H1 (cell line): ENCODE data around the gene ZNF423. TPM values are rescaled to one million over a fixed set of nuclear protein-coding genes. Genes with fewer than 3 reads are reported as not detected.
A peak's percentile ranks its signal among the peaks of the same experiment; 100 is the strongest.

Source experiments
- CTCF ChIA-PET: fragments of 300-600 bp; sonication (Branson Sonifier 250); formaldehyde crosslinking; loops from one replicate; lab custom pipeline; 2021; ENCODE audit not compliant: partially characterized antibody; lab: Charles Lee
- POLR2A ChIA-PET: fragments of 300-600 bp; sonication (Branson Sonifier 250); formaldehyde crosslinking; loops from one replicate; lab custom pipeline; 2021; ENCODE audit warnings: inconsistent platforms; ENCODE audit not compliant: partially characterized antibody; lab: Charles Lee
- DNase-seq, 2 experiments: peaks; one replicate each; pipeline versions ENCODE4 v3.0.0 to v3.0.0-alpha.2; 2010 to 2022; ENCODE audit warnings: low spot score in 2 of 2, low read depth in 1 of 2, mixed read lengths in 1 of 2
- FAIRE-seq: peaks from 2 replicates; lab custom pipeline; 2011; peaks lifted over from hg19 to GRCh38; lab: Jason Lieb, UNC
- H2AFZ ChIP-seq: 2 replicates; pipeline ENCODE4 v1.8.1; 2012; ENCODE audit warnings: low read length, inconsistent platforms
- H2AK5ac ChIP-seq: 2 replicates; pipeline ENCODE4 v1.6.1; 2013; ENCODE audit warnings: low read depth, low read length
- H2BK120ac ChIP-seq: replicated peaks from 2 replicates; pipeline ENCODE3; 2013; ENCODE audit warnings: low read depth, low read length, inconsistent platforms
- H2BK12ac ChIP-seq: 2 replicates; pipeline ENCODE4 v1.6.1; 2013; ENCODE audit warnings: low read depth, low read length
- H2BK15ac ChIP-seq: 2 replicates; pipeline ENCODE4 v1.6.1; 2013; ENCODE audit warnings: low read length
- H2BK20ac ChIP-seq: 2 replicates; pipeline ENCODE4 v1.6.1; 2013; ENCODE audit warnings: low read length
- H2BK5ac ChIP-seq: 2 replicates; pipeline ENCODE4 v1.6.1; 2013; ENCODE audit warnings: low read depth, low read length
- H3K14ac ChIP-seq: 2 replicates; pipeline ENCODE4 v1.6.1; 2013; ENCODE audit warnings: inconsistent platforms; ENCODE audit not compliant: insufficient read length
- H3K18ac ChIP-seq: 2 replicates; pipeline ENCODE4 v1.6.1; 2013; ENCODE audit warnings: low read length; ENCODE audit errors: extremely low read depth
- H3K23ac ChIP-seq: 2 replicates; pipeline ENCODE4 v1.6.1; 2013; ENCODE audit warnings: inconsistent platforms; ENCODE audit not compliant: insufficient read length
- H3K23me2 ChIP-seq: 2 replicates; pipeline ENCODE4 v1.6.1; 2013; ENCODE audit warnings: low read depth, low read length
- H3K27ac ChIP-seq: 2 replicates; pipeline ENCODE4 v1.6.1; 2011; ENCODE audit warnings: low read depth, low read length, inconsistent platforms
- H3K27me3 ChIP-seq, 4 experiments: replicated peaks in 1 of 4; 1 replicate in 1 of 4; 2 replicates in 3 of 4; pipeline versions ENCODE4 v1.6.1 to v1.8.1; 2011 to 2013; ENCODE audit warnings: low read length in 3 of 4, mild to moderate bottlenecking in 3 of 4, inconsistent platforms in 2 of 4, mixed read lengths in 2 of 4, moderate library complexity in 1 of 4; ENCODE audit not compliant: control insufficient read depth in 3 of 4, insufficient read depth in 3 of 4; ENCODE audit errors: extremely low read depth in 1 of 4
- H3K36me3 ChIP-seq, 4 experiments: 2 replicates each; pipeline versions ENCODE4 v1.6.1 to v1.8.1; 2011 to 2013; ENCODE audit warnings: mild to moderate bottlenecking in 4 of 4, low read length in 3 of 4, moderate library complexity in 2 of 4, control low read depth in 1 of 4, inconsistent platforms in 1 of 4; ENCODE audit not compliant: insufficient read depth in 4 of 4, control insufficient read depth in 2 of 4
- H3K4ac ChIP-seq: replicated peaks from 2 replicates; pipeline ENCODE3; 2013; ENCODE audit warnings: low read length, low read depth, mixed read lengths, inconsistent platforms; ENCODE audit not compliant: insufficient read length
- H3K4me1 ChIP-seq, 4 experiments: replicated peaks in 1 of 4; 1 replicate in 1 of 4; 2 replicates in 3 of 4; pipeline versions ENCODE4 v1.6.1 to v1.8.1; 2011 to 2013; ENCODE audit warnings: low read length in 3 of 4, inconsistent platforms in 2 of 4, mixed read lengths in 1 of 4; ENCODE audit not compliant: insufficient read depth in 4 of 4, control insufficient read depth in 3 of 4
- H3K4me2 ChIP-seq, 2 experiments: 2 replicates each; pipeline versions ENCODE4 v1.6.1 to v1.8.1; 2011 to 2013; ENCODE audit warnings: low read depth in 2 of 2, low read length in 2 of 2, control low read depth in 1 of 2, inconsistent platforms in 1 of 2, mild to moderate bottlenecking in 1 of 2; ENCODE audit not compliant: insufficient read depth in 1 of 2
- H3K4me3 ChIP-seq, 4 experiments: fragments of 200-600, 300-600 bp in 1 of 4; sonication (generic), shearing (Covaris generic), sonication (Bioruptor Twin) in 1 of 4; 2 replicates each; pipeline versions ENCODE4 v1.5.1 to v1.8.1; 2011 to 2016; ENCODE audit warnings: low read length in 4 of 4, low read depth in 3 of 4, control low read depth in 2 of 4, inconsistent platforms in 2 of 4, mild to moderate bottlenecking in 2 of 4, mixed read lengths in 1 of 4, moderate library complexity in 1 of 4; ENCODE audit not compliant: insufficient read depth in 2 of 4; ENCODE audit errors: extremely low read depth in 1 of 4
- H3K56ac ChIP-seq: replicated peaks from 2 replicates; pipeline ENCODE3; 2013; ENCODE audit warnings: low read depth, mild to moderate bottlenecking, mixed read lengths, low read length, inconsistent platforms; ENCODE audit not compliant: insufficient read length
- H3K79me1 ChIP-seq: 2 replicates; pipeline ENCODE4 v1.6.1; 2013; ENCODE audit warnings: low read depth, low read length, control low read depth
- H3K79me2 ChIP-seq, 2 experiments: 2 replicates each; pipeline versions ENCODE4 v1.6.1 to v1.8.1; 2012 to 2013; ENCODE audit warnings: low read length in 2 of 2, mild to moderate bottlenecking in 2 of 2, inconsistent platforms in 1 of 2; ENCODE audit not compliant: insufficient read depth in 2 of 2, control insufficient read depth in 1 of 2
- H3K9ac ChIP-seq, 4 experiments: replicated peaks in 1 of 4; 1 replicate in 1 of 4; 2 replicates in 3 of 4; pipeline versions ENCODE4 v1.6.1 to v1.8.1; 2011 to 2013; ENCODE audit warnings: low read depth in 3 of 4, low read length in 3 of 4, control low read depth in 2 of 4, mild to moderate bottlenecking in 2 of 4, moderate library complexity in 2 of 4, inconsistent platforms in 1 of 4; ENCODE audit errors: extremely low read depth in 1 of 4
- H3K9me3 ChIP-seq, 2 experiments: 2 replicates each; pipeline versions ENCODE4 v1.6.1 to v1.8.1; 2012 to 2013; ENCODE audit warnings: mild to moderate bottlenecking in 2 of 2, moderate library complexity in 2 of 2, control low read depth in 1 of 2, inconsistent platforms in 1 of 2, low read depth in 1 of 2, low read length in 1 of 2, mixed read lengths in 1 of 2; ENCODE audit not compliant: insufficient read depth in 2 of 2
- H4K20me1 ChIP-seq, 2 experiments: replicated peaks in 1 of 2; 2 replicates each; pipeline versions ENCODE3 to v1.8.1; 2011 to 2013; ENCODE audit warnings: inconsistent platforms in 2 of 2, low read length in 2 of 2, mild to moderate bottlenecking in 1 of 2; ENCODE audit not compliant: insufficient read depth in 2 of 2, control insufficient read depth in 1 of 2
- H4K5ac ChIP-seq: 2 replicates; pipeline ENCODE4 v1.6.1; 2013; ENCODE audit warnings: low read length, low read depth, mixed read lengths, inconsistent platforms; ENCODE audit not compliant: insufficient read length
- H4K8ac ChIP-seq: 2 replicates; pipeline ENCODE4 v1.8.0; 2013; ENCODE audit warnings: mild to moderate bottlenecking, moderate library complexity, low read length, inconsistent platforms; ENCODE audit not compliant: insufficient read depth; ENCODE audit errors: extremely low read depth
- H4K91ac ChIP-seq: replicated peaks from 2 replicates; pipeline ENCODE3; 2013; ENCODE audit warnings: low read length, mixed read lengths, inconsistent platforms; ENCODE audit not compliant: insufficient read length
- CBX8 ChIP-seq: fragments of 300-800, 300-1000 bp; sonication (generic); IDR thresholded peaks from 2 replicates; pipeline ENCODE4 v1.7.1; 2016; ENCODE audit warnings: low read depth, low read length, borderline replicate concordance
- EP300 ChIP-seq, 2 experiments: IDR thresholded peaks; 1 replicate in 1 of 2; 2 replicates in 1 of 2; pipeline ENCODE4 v1.6.1; 2011 to 2012; ENCODE audit warnings: low read depth in 2 of 2, low read length in 2 of 2, mild to moderate bottlenecking in 2 of 2, borderline replicate concordance in 1 of 2, inconsistent platforms in 1 of 2, moderate library complexity in 1 of 2
- HDAC2 ChIP-seq, 2 experiments: fragments of 300-600 bp in 1 of 2; sonication (generic) in 1 of 2; IDR thresholded peaks; 2 replicates each; pipeline ENCODE4 v1.6.1; 2011 to 2012; ENCODE audit warnings: low read depth in 2 of 2, low read length in 2 of 2, mild to moderate bottlenecking in 2 of 2, moderate library complexity in 2 of 2, borderline replicate concordance in 1 of 2, inconsistent platforms in 1 of 2
- JUN ChIP-seq: IDR thresholded peaks from 2 replicates; pipeline ENCODE4 v1.6.1; 2011; ENCODE audit warnings: low read depth, mild to moderate bottlenecking, improper control_type of control experiment, low read length
- NRF1 ChIP-seq: IDR thresholded peaks from 2 replicates; pipeline ENCODE4 v1.6.1; 2011; ENCODE audit warnings: mild to moderate bottlenecking, low read depth, low read length, improper control_type of control experiment
- POU5F1 ChIP-seq: IDR thresholded peaks from 2 replicates; pipeline ENCODE4 v1.6.1; 2011; ENCODE audit warnings: low read depth, mild to moderate bottlenecking, low read length, moderate library complexity
- SRF ChIP-seq: IDR thresholded peaks from 2 replicates; pipeline ENCODE4 v1.6.1; 2011; ENCODE audit warnings: mild to moderate bottlenecking, low read depth, low read length, moderate library complexity
- SUZ12 ChIP-seq: fragments of 200-600 bp; sonication (generic); IDR thresholded peaks from 2 replicates; pipeline ENCODE4 v1.6.1; 2012; ENCODE audit warnings: mild to moderate bottlenecking, inconsistent platforms, low read length, moderate library complexity, mixed read lengths
- TBP ChIP-seq: IDR thresholded peaks from 2 replicates; pipeline ENCODE4 v1.6.1; 2011; ENCODE audit warnings: low read depth, low read length, improper control_type of control experiment
- TCF12 ChIP-seq: IDR thresholded peaks from 2 replicates; pipeline ENCODE4 v1.6.1; 2011; ENCODE audit warnings: low read depth, mild to moderate bottlenecking, low read length
- WGBS, 2 experiments: shearing (Covaris generic) in 1 of 2; methylation state at CpG; one replicate each; pipeline versions ENCODE4 v1.1.6 to v1.1.7; 2013 to 2015; ENCODE audit warnings: low lambda C conversion rate in 2 of 2, mixed read lengths in 2 of 2, inconsistent platforms in 1 of 2, low coverage in 1 of 2, missing lambda C conversion rate in 1 of 2; ENCODE audit not compliant: insufficient replicate concordance in 2 of 2, insufficient coverage in 1 of 2, insufficient read length in 1 of 2; ENCODE audit errors: extremely low coverage in 1 of 2, missing lambda C conversion rate in 1 of 2; 5-methylcytosine and 5-hydroxymethylcytosine counted together
- polyA plus RNA-seq, 7 experiments: library from polyadenylated mRNA; depleted of rRNA in 3 of 7; stranded (reverse) in 5 of 7; unstranded in 2 of 7; fragments of >200 nt in 5 of 7; fragments of 200-250 nt in 2 of 7; gene quantifications; 1 replicate in 5 of 7; 2 replicates in 1 of 7; 4 replicates in 1 of 7; pipeline versions ENCODE4 v1.2.1 to v1.2.3, GENCODE V29; 2011 to 2013; ENCODE audit warnings: missing spikeins in 2 of 7, mixed read lengths in 2 of 7
- total RNA-seq: library from RNA; stranded (reverse); fragmentation: NEBNext Ultra II Directional; extraction: Animal tissue kit (Norgen Biotek cat#: 25700); gene quantifications from 2 replicates; pipeline ENCODE4 v1.2.1, GENCODE V29; 2021
- TF ChIP-seq, protein P1 (sequence below): IDR thresholded peaks from 2 replicates; pipeline ENCODE4 v1.6.1; 2011; ENCODE audit warnings: low read length, improper control_type of control experiment

The ZNF423 gene
- total and polyA plus RNA-seq, 2 of the 8 experiments (the other 6 are each of a cell fraction or from before 2014, with no cell fraction given) = 38.2 to 52.3 TPM

GRCh38 chr16:49821156-49821555 is 34.8 kb downstream of the ZNF423 start:
- H2BK120ac ChIP-seq = no peak overlapping the region
- peaks cover 3% of the 10 kb centered on the region; the same call in 1 of the 2 replicates for H3K23me2 ChIP-seq
- no peak overlapping the region; a peak in 1 of 4 replicates for H3K4me2 ChIP-seq
- no peak overlapping the region for H3K4ac ChIP-seq
- FAIRE-seq = no peak
- H3K14ac ChIP-seq = no peak overlapping the region
- ChIA-PET CTCF (interaction anchor here (1.1 to 3.6 kb wide), 5 partner anchors 11 to 56 kb away, joined by 3 to 17 read pairs (median 5); no protein-coding TSS in a partner anchor), POLR2A (interaction anchor here (1.3 to 1.6 kb wide), 3 partner anchors 9 to 47 kb away, joined by 3 to 5 read pairs (median 4); no protein-coding TSS in a partner anchor)
- H2BK20ac ChIP-seq = no peak overlapping the region
- no peak overlapping the region for H4K91ac ChIP-seq
- no peak for DNase-seq
- H3K27me3 ChIP-seq = no peaks in the 10 kb centered on the region
- H2BK5ac ChIP-seq = peak overlapping the region; percentile 71; the same call in 1 of the 2 replicates
- H4K20me1 ChIP-seq = peaks cover 8 to 9% of the 10 kb centered on the region in 2 experiments
- no peak overlapping the region for H3K4me3 ChIP-seq
- no peak overlapping the region for H2AK5ac ChIP-seq
- no peak overlapping the region for H4K5ac ChIP-seq
- peaks cover 8% of the 10 kb centered on the region; the same call in 1 of the 2 replicates for H3K79me1 ChIP-seq
- H3K4me1 ChIP-seq = peaks cover 9 to 21% (median 15%) of the 10 kb centered on the region in 4 experiments
- no peak overlapping the region for H3K23ac ChIP-seq
- 83% methylated on average over 9 of the region's 9 CpGs; no CpG with 5 or more reads in 1 of the 2 experiments for WGBS, 2 experiments
- peak overlapping the region; percentile 50; the same call in 1 of the 2 replicates for H2BK12ac ChIP-seq
- H3K79me2 ChIP-seq = peaks cover 0 to 61% of the 10 kb centered on the region in 2 experiments; a peak in 2 of 4 replicates
- no peak overlapping the region for H2AFZ ChIP-seq
- H2BK15ac ChIP-seq = no peak overlapping the region
- H3K9me3 ChIP-seq = no peaks in the 10 kb centered on the region
- H3K9ac ChIP-seq = no peak overlapping the region; a peak in 1 of 7 replicates
- H3K36me3 ChIP-seq = peaks cover 0 to 3% (median 0%) of the 10 kb centered on the region in 4 experiments; a peak in 2 of 8 replicates
- H4K8ac ChIP-seq = no peak overlapping the region
- no peak overlapping the region for H3K27ac ChIP-seq
- H3K56ac ChIP-seq = no peak overlapping the region
- H3K18ac ChIP-seq = no peak overlapping the region
- TF ChIP-seq TCF12 (no peak), TBP (no peak), JUN (no peak), NRF1 (no peak), SRF (no peak), EP300 (IDR thresholded peaks at IDR 0.05; ENCODE audit: borderline replicate concordance in 1 of 2, low read depth in 2 of 2, low read length in 2 of 2) (no peak), POU5F1 (no peak), SUZ12 (no peak), HDAC2 (IDR thresholded peaks at IDR 0.05; ENCODE audit: borderline replicate concordance in 1 of 2, low read depth in 2 of 2, low read length in 2 of 2) (no peak), CBX8 (no peak)
- TF ChIP-seq, protein P1, sequence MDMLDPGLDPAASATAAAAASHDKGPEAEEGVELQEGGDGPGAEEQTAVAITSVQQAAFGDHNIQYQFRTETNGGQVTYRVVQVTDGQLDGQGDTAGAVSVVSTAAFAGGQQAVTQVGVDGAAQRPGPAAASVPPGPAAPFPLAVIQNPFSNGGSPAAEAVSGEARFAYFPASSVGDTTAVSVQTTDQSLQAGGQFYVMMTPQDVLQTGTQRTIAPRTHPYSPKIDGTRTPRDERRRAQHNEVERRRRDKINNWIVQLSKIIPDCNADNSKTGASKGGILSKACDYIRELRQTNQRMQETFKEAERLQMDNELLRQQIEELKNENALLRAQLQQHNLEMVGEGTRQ = no peak
